Body of pancreas (tissue), 4 donors: ENCODE data around the gene KEL.

Source experiments
- CTCF ChIP-seq, 7 experiments: fragments of 450-650 bp in 4 of 7; fragments of 200-600 bp in 3 of 7; sonication (generic) in 3 of 7; IDR thresholded peaks; one replicate each; pipeline ENCODE4 v1.5.1; 2016 to 2019; ENCODE audit warnings: antibody characterized with exemption in 7 of 7
- POLR2A ChIP-seq, 3 donors: fragments of 450-650 bp; IDR thresholded peaks; one replicate each; pipeline ENCODE4 v1.6.1; 2016; ENCODE audit warnings: antibody characterized with exemption in 3 of 3, mild to moderate bottlenecking in 2 of 3

- TF ChIP-seq CTCF (IDR thresholded peaks at IDR 0.05) (no peak), POLR2A (IDR thresholded peaks at IDR 0.05) (no peak)
Measured at GRCh38 chr7:142956951-142957623, 5.1 kb downstream of the KEL start.
